Ishikawa (cell line): Measurements from ENCODE around the gene TP53I13.
A peak's percentile ranks its signal among the peaks of the same experiment; 100 is the strongest.

Experiments
- NFIC ChIP-seq: IDR thresholded peaks from 2 replicates; pipeline ENCODE4 v1.6.1; 2012
- TF ChIP-seq, protein P1 (sequence below): IDR thresholded peaks from 2 replicates; pipeline ENCODE4 v1.6.1; 2012

DNA sequence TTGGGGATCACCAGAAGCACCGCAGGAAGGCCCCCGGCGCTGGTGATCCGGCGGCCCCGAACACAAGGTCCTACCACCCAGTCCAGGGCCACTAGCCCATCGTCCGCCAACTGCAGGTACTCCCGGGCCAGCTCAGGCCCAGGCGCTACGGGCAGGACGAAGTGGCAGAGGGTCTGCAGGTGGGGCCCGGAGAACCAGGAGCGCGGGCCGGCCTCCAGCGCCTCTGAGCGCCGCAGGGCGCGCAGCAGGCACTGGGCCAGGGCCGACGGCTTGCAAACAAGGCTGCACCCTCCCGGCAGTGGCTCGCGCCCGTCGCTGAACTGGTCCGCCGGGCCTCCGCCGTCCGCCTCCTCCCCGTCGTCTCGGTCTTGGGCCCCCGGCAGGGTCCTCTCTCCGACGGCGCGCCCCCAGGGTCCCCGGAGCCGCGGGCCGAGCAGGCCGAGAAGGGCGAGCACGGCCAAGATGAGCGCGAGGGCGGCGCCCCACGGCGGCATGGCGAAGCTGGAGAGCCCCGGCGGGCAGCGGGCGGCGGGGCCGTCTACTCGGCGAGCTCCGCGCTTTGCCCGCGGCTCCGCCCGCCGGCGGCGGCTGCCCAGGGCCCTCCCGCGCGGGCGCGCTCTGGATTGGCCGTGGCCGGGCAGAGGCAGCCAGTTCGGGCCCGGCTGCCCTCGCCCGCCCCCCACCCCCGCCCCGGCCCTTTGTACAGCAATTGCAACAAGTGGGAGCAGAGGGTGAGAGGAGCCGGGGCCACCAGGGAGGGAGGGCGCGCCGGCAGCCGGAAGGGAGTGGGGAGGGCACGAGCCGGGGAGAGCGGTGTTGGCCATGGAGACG, 1.8 kb upstream of the TP53I13 start, which contains the start of gene ABHD15:
- TF ChIP-seq, protein P1, sequence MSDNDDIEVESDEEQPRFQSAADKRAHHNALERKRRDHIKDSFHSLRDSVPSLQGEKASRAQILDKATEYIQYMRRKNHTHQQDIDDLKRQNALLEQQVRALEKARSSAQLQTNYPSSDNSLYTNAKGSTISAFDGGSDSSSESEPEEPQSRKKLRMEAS = peak; percentile 40
- TF ChIP-seq NFIC = peak; percentile 66; the same call in 1 of the 2 replicates
